OCI-LY3 (cell line): ENCODE results near the gene LHX4.

Experiments
- CTCF ChIP-seq: fragments of 200-600, 300-600 bp; sonication (generic); IDR thresholded peaks from 2 replicates; pipeline ENCODE4 v1.5.1; 2014; ENCODE audit warnings: antibody characterized with exemption, low read length, low read depth
- EZH2phosphoT487 ChIP-seq: fragments of 200-600 bp; shearing (Covaris generic); IDR thresholded peaks from 2 replicates; pipeline ENCODE4 v1.6.1; 2018; ENCODE audit warnings: antibody characterized with exemption, mixed run types, low read depth

DNA sequence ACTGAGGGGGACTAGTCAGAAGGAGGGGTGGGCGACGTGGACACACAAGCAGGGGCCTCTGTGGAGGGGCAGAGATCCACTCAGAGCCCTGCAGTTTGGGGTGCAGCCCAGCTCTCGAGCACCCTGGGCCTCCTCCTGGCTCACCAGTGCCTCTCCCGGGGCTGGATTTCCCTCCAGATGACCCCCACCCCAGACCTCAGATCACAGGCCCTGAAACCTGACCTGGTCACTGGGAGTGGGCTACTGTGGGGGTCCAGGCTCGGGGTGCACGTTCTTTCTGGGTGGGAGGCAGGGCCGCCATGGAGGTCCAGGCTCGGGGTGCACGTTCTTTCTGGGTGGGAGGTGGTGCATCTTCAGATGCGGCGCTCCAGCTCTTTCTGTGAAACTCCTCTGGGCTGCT lies 10.3 kb upstream of the LHX4 start:
- TF ChIP-seq CTCF (no peak), EZH2phosphoT487 (no peak)
